Chondrocyte (in vitro differentiated cells): ENCODE results near the gene MEIS2. TPM values are rescaled to one million over a fixed set of nuclear protein-coding genes. Genes with fewer than 3 reads are reported as not detected.

Experiments
- DNase-seq: peaks from one replicate; pipeline ENCODE4 v3.0.0; 2021; ENCODE audit warnings: mixed read lengths, low spot score
- H3K27ac Mint-ChIP-seq: one replicate; pipeline ENCODE4 v1.8.0; 2021; ENCODE audit warnings: mild to moderate bottlenecking, moderate library complexity, mixed read lengths; ENCODE audit not compliant: unreplicated experiment
- H3K27me3 Mint-ChIP-seq: 2 replicates; pipeline ENCODE4 v1.8.0; 2021; ENCODE audit warnings: low read depth, mixed read lengths
- H3K36me3 Mint-ChIP-seq: 2 replicates; pipeline ENCODE4 v1.8.0; 2021; ENCODE audit warnings: low read depth, mixed read lengths
- H3K4me1 Mint-ChIP-seq: 2 replicates; pipeline ENCODE4 v1.8.0; 2021; ENCODE audit warnings: low read depth, mild to moderate bottlenecking, mixed read lengths
- H3K4me3 Mint-ChIP-seq: one replicate; pipeline ENCODE4 v1.8.0; 2021; ENCODE audit warnings: mild to moderate bottlenecking, moderate library complexity, mixed read lengths; ENCODE audit not compliant: unreplicated experiment
- H3K9me3 Mint-ChIP-seq: 2 replicates; pipeline ENCODE4 v1.8.0; 2021; ENCODE audit warnings: low read depth, mixed read lengths
- CTCF ChIP-seq: fragments of 200-600 bp; sonication (generic); IDR thresholded peaks from 2 replicates; pipeline ENCODE4 v1.5.0; 2021; ENCODE audit warnings: antibody characterized with exemption, mild to moderate bottlenecking, moderate library complexity
- total RNA-seq: library from RNA; stranded (reverse); gene quantifications from 3 replicates; pipeline ENCODE4 v1.2.1, GENCODE V29; 2021

Gene MEIS2
- total RNA-seq, 1 donor from 2014 or later = 28.3 TPM

- H3K27me3 Mint-ChIP-seq = no peaks in the 10 kb centered on the region
- no peak for TF ChIP-seq CTCF
- no peak overlapping the region for H3K27ac Mint-ChIP-seq
- no peak for DNase-seq
- H3K4me1 Mint-ChIP-seq = peaks cover 14% of the 10 kb centered on the region
- no peaks in the 10 kb centered on the region for H3K9me3 Mint-ChIP-seq
- H3K36me3 Mint-ChIP-seq = peaks cover 10% of the 10 kb centered on the region
- no peak overlapping the region for H3K4me3 Mint-ChIP-seq
Measured at GRCh38 chr15:37028625-37029296, 71.6 kb downstream of the MEIS2 start.

GRCh38 chr15:37020852-37021251, 79.5 kb downstream of the MEIS2 start:
- Mint-ChIP-seq H3K9me3 (no peaks in the 10 kb centered on the region), H3K36me3 (peaks cover 10% of the 10 kb centered on the region), H3K4me3 (no peak overlapping the region), H3K4me1 (peaks cover 42% of the 10 kb centered on the region), H3K27ac (peak overlapping the region; percentile 88), H3K27me3 (no peaks in the 10 kb centered on the region)
- DNase-seq = no peak
- TF ChIP-seq CTCF = no peak

- Mint-ChIP-seq H3K4me3 (peak overlapping the region; percentile 56), H3K36me3 (peaks cover 10% of the 10 kb centered on the region), H3K9me3 (no peaks in the 10 kb centered on the region), H3K27me3 (no peaks in the 10 kb centered on the region), H3K27ac (peak overlapping the region; percentile 88), H3K4me1 (peaks cover 53% of the 10 kb centered on the region)
- DNase-seq = no peak
- TF ChIP-seq CTCF = no peak
Measured at GRCh38 chr15:37019479-37020433, 80.6 kb downstream of the MEIS2 start.

- H3K9me3 Mint-ChIP-seq = no peaks in the 10 kb centered on the region
- H3K27me3 Mint-ChIP-seq = no peaks in the 10 kb centered on the region
- peaks cover 4% of the 10 kb centered on the region for H3K36me3 Mint-ChIP-seq
- H3K4me3 Mint-ChIP-seq = no peak overlapping the region
- peaks cover 54% of the 10 kb centered on the region for H3K4me1 Mint-ChIP-seq
- H3K27ac Mint-ChIP-seq = no peak overlapping the region
- no peak for DNase-seq
- TF ChIP-seq CTCF = no peak
Measured at GRCh38 chr15:37017031-37017625, 83.2 kb downstream of the MEIS2 start.

GRCh38 chr15:37016231-37016630, 84.1 kb downstream of the MEIS2 start:
- no peak for DNase-seq
- TF ChIP-seq CTCF = no peak
- Mint-ChIP-seq H3K27me3 (no peaks in the 10 kb centered on the region), H3K4me1 (peaks cover 52% of the 10 kb centered on the region), H3K4me3 (no peak overlapping the region), H3K36me3 (peaks cover 4% of the 10 kb centered on the region), H3K9me3 (no peaks in the 10 kb centered on the region), H3K27ac (peak overlapping the region; percentile 82)
